ENCODE results near the gene DDX31.

DDX31 gene

DNA sequence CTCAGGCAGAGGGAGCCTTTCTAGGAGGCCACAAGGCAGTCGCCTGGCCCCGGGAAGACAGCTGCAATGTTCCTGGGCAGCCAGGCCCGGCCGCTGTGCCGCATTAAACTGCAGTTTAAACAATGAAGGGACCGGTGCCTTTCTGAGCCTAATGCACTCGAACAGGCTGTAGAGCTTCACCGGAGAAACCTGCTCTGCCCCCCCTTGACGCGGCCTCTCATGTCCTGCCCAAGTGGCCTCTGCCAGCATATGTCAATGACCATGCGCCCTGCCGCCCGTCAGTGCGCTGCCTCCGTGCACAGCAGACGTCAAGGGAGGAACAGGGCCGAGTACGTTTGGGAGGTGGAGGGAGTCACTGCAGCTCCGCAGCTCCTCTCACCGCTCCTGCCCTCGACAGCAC is 125.8 kb downstream of the DDX31 start:
- peak in 1 of 14 donors; percentile 55 for DNase-seq

DNA sequence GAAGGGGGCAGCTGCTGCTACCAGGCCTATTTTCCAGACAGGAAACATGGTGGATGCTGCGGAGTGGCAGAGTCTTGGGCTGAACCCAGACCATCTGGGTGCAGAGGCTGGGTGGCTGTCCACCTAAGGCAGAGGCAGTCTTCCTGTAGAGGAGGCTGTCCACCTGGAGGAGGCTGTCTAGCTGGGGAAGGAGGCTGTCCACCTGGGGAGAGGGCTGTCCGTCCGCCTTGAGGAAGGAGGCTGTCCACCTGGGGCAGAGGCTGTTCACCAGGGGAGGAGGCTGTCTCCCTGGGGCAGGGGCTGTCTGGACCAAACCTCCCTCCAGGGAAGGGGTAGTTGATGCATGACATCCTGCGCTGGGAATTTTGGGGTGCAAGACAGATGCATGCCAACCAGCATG is 126.5 kb downstream of the DDX31 start:
- no peak for DNase-seq

Measured in C1 segment of cervical spinal cord (tissue), 14 donors.